C4-2B (cell line): ENCODE results near the gene RAB31.

ENCODE experiments used
- ZFX ChIP-seq: fragments of 450-650 bp; IDR thresholded peaks from 2 replicates; pipeline ENCODE4 v1.6.1; 2017
- TF ChIP-seq, protein P1 (sequence below): fragments of 450-650 bp; conservative IDR thresholded peaks from 2 replicates; pipeline ENCODE4 v1.5.1; 2017; ENCODE audit warnings: mild to moderate bottlenecking

DNA sequence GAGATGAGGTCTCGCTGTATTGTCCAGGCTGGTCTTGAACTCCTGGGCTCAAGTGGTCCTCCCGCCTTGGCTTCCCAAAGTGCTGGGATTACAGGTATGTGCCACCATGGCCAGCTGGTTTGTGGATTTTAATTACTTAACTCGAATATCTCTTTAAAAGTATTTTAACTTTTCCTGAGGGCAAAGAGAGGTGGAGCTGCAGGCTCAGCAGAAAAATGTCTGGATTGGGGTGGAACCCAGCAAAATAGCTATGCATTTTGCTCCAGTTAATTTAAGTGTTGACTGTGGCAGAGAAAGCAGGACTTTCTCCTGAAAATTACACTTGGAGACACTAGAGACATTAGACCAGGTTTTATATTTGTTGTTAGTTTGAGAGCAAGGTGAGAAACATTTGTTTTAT, 142.2 kb downstream of the RAB31 start:
- TF ChIP-seq ZFX = no peak
- TF ChIP-seq, protein P1, sequence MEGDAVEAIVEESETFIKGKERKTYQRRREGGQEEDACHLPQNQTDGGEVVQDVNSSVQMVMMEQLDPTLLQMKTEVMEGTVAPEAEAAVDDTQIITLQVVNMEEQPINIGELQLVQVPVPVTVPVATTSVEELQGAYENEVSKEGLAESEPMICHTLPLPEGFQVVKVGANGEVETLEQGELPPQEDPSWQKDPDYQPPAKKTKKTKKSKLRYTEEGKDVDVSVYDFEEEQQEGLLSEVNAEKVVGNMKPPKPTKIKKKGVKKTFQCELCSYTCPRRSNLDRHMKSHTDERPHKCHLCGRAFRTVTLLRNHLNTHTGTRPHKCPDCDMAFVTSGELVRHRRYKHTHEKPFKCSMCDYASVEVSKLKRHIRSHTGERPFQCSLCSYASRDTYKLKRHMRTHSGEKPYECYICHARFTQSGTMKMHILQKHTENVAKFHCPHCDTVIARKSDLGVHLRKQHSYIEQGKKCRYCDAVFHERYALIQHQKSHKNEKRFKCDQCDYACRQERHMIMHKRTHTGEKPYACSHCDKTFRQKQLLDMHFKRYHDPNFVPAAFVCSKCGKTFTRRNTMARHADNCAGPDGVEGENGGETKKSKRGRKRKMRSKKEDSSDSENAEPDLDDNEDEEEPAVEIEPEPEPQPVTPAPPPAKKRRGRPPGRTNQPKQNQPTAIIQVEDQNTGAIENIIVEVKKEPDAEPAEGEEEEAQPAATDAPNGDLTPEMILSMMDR = no peak
